Measurements from ENCODE around the gene MRNIP. TPM values are rescaled to one million over a fixed set of nuclear protein-coding genes. Genes with fewer than 3 reads are reported as not detected.

MRNIP gene
- total and polyA plus RNA-seq, 2 of the 4 experiments (the other 2 are of a cell fraction), result 6.6 to 24.7 TPM

DNA sequence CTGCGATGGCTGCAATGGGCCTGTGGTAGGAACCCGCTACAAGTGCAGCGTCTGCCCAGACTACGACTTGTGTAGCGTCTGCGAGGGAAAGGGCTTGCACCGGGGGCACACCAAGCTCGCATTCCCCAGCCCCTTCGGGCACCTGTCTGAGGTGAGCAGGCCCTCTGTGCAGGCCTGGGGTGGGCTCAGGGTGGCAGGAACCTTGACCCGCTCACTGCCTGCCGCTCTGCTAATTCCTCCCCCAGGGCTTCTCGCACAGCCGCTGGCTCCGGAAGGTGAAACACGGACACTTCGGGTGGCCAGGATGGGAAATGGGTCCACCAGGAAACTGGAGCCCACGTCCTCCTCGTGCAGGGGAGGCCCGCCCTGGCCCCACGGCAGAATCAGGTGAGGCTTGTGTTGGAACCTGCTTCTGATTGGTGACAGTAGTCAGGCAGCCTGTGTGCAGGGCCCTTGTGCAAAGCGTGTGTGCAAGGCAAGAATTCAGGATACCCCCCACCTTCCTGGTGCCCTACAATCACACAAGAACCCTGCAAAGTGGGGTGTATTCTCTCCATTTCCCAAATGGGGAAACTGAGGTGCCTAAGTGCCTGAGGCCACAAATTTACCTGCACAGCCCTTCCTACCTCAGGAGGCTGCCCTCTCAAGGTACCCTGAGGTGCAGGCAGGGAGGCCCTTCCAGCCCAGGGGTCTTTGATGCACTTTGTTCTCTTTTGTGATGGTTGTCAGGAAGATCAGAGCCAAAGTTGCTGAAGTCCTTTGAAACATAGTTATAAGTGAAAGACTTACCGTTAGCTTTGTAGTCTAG lies 34.5 kb downstream of the MRNIP start:
- H3K4me2 ChIP-seq (ENCODE audit: low read depth, low read length), result peak overlapping the region; percentile 1; the same call in 1 of the 2 replicates
- no peak overlapping the region for H3K4ac ChIP-seq (ENCODE audit: low read depth, low read length)
- no peak overlapping the region for H4K8ac ChIP-seq (ENCODE audit: low read depth in 2 of 2, low read length in 2 of 2)
- no peaks in the 10 kb centered on the region for H3K9me3 ChIP-seq (ENCODE audit: control insufficient read depth, insufficient read depth, low read length)
- TF ChIP-seq SMC3 (IDR thresholded peaks at IDR 0.05; ENCODE audit: low read depth, low read length) (no peak), CHD1 (IDR thresholded peaks at IDR 0.05; ENCODE audit: low read depth, low read length) (no peak), NFE2L2 (IDR thresholded peaks at IDR 0.05; ENCODE audit: low read depth, low read length) (no peak), RFX5 (IDR thresholded peaks at IDR 0.05; ENCODE audit: low read depth, low read length) (no peak), MXI1 (IDR thresholded peaks at IDR 0.05; ENCODE audit: borderline replicate concordance, low read depth, low read length) (no peak), POLR2A (IDR thresholded peaks at IDR 0.05; ENCODE audit: low read depth, low read length) (no peak; the same call in 1 of the 2 replicates), FOS (IDR thresholded peaks at IDR 0.05; ENCODE audit: low read depth, low read length) (no peak), MAZ (IDR thresholded peaks at IDR 0.05; ENCODE audit: borderline replicate concordance, low read depth, low read length) (no peak)
- no peak overlapping the region for H2AFZ ChIP-seq (replicated peaks; ENCODE audit: low read length, poor library complexity)
- no peaks in the 10 kb centered on the region for H3K27me3 ChIP-seq (ENCODE audit: control insufficient read depth, insufficient read depth, low read length)
- no peak for ATAC-seq (ENCODE audit: low read depth)
- no peak overlapping the region for H3K9ac ChIP-seq (ENCODE audit: low read depth, low read length)
- ChIA-PET CTCF (no interaction called here), POLR2A (ENCODE audit: unreplicated experiment) (no interaction called here)
- H2BK15ac ChIP-seq (ENCODE audit: low read depth, low read length), result no peak overlapping the region
- WGBS, 2 experiments (ENCODE audit: extremely low coverage in 2 of 2, insufficient read length in 1 of 2), result 100% methylated on average over 10 of the region's 22 CpGs; no CpG with 5 or more reads in 1 of the 2 experiments
- H4K91ac ChIP-seq (ENCODE audit: insufficient read depth, low read depth, low read length), result no peak overlapping the region
- H3K4me1 ChIP-seq (ENCODE audit: control insufficient read depth, insufficient read depth, low read length), result peaks cover 31% of the 10 kb centered on the region
- peaks cover 81% of the 10 kb centered on the region for H4K20me1 ChIP-seq (ENCODE audit: insufficient read depth, low read length)
- H3K4me3 ChIP-seq (ENCODE audit: insufficient read depth, low read depth, low read length), result no peak overlapping the region
- H3K79me1 ChIP-seq (ENCODE audit: low read depth in 1 of 2, low read length in 2 of 2), result peaks cover 24 to 78% of the 10 kb centered on the region in 2 experiments
- peak overlapping the region; percentile 24; the same call in 1 of the 2 replicates for H3K23ac ChIP-seq (ENCODE audit: low read depth, low read length)
- H3K36me3 ChIP-seq (ENCODE audit: control insufficient read depth, insufficient read depth, low read length), result peaks cover 62% of the 10 kb centered on the region
- H2BK5ac ChIP-seq (ENCODE audit: low read depth, low read length, poor library complexity, severe bottlenecking), result no peak overlapping the region
- H2BK20ac ChIP-seq (ENCODE audit: low read depth, low read length), result no peak overlapping the region
- no peak overlapping the region for H3K27ac ChIP-seq (ENCODE audit: insufficient read depth, low read length)
- H4K5ac ChIP-seq (ENCODE audit: low read depth, low read length), result no peak overlapping the region
- no TSS peak for BruUV-seq (replicated peaks)
- peaks cover 34% of the 10 kb centered on the region for H3K9me1 ChIP-seq (ENCODE audit: insufficient read depth, low read length)
- H3K56ac ChIP-seq (ENCODE audit: extremely low read depth, insufficient read depth, low read length), result no peak overlapping the region
- intact Hi-C loops (cut with micrococcal nuclease) (loop anchor here (5.0 kb wide), 1 partner anchor 202 kb away; the partner anchor contains the start of gene HNRNPH1), in situ Hi-C loops (cut with MboI; ENCODE audit: low sequenced_read_pairs) (no loop called here), dilution Hi-C loops (cut with HindIII; ENCODE audit: low sequenced_read_pairs, unreplicated experiment) (no loop called here)
- 0 out of 2 replicates have a peak overlapping the region, but pooled peaks have one; percentile 12 for H3K14ac ChIP-seq (replicated peaks; ENCODE audit: low read depth, low read length)
- no peak for DNase-seq
- H2BK120ac ChIP-seq (ENCODE audit: low read depth, low read length), result no peak overlapping the region
- no peak overlapping the region for H3K18ac ChIP-seq (ENCODE audit: low read depth, low read length)
- H2AK9ac ChIP-seq (replicated peaks; ENCODE audit: low read depth, low read length, poor library complexity), result peak overlapping the region; percentile 40
- H2AK5ac ChIP-seq (ENCODE audit: low read depth, low read length), result no peak overlapping the region

Measured in IMR-90 (cell line).